IMR-90 (cell line): ENCODE results near the gene YJEFN3. TPM values are rescaled to one million over a fixed set of nuclear protein-coding genes. Genes with fewer than 3 reads are reported as not detected.

Experiments
- ATAC-seq: fragments of 200-7000 bp; cut with Tn5 transposase; 2 replicates; pipeline ENCODE4 v1.9.1; 2020; ENCODE audit warnings: low read depth, mild to moderate bottlenecking, moderate library complexity
- BruUV-seq: library from RNA; stranded (reverse); fragments of 400-500 nt; replicated peaks from 2 replicates; lab custom pipeline; 2021; lab: Mats Ljungman, UMichigan
- CTCF ChIA-PET: fragments of 300-600 bp; formaldehyde crosslinking; extraction: SDS; loops from one replicate; lab custom pipeline; 2021; ENCODE audit warnings: antibody characterized with exemption; lab: Yijun Ruan, JAX
- POLR2A ChIA-PET: fragments of 300-600 bp; sonication (Branson Sonifier 250); formaldehyde crosslinking; loops from one replicate; lab custom pipeline; 2022; ENCODE audit warnings: antibody characterized with exemption; ENCODE audit not compliant: unreplicated experiment; lab: Charles Lee
- DNase-seq: peaks from one replicate; pipeline ENCODE4 v3.0.0; 2013
- H2AFZ ChIP-seq: replicated peaks from 2 replicates; pipeline ENCODE3; 2013; ENCODE audit warnings: low read length, mild to moderate bottlenecking; ENCODE audit not compliant: poor library complexity
- H2AK5ac ChIP-seq: 2 replicates; pipeline ENCODE4 v1.6.1; 2013; ENCODE audit warnings: low read depth, low read length, inconsistent platforms
- H2AK9ac ChIP-seq: replicated peaks from 2 replicates; pipeline ENCODE3; 2013; ENCODE audit warnings: mild to moderate bottlenecking, low read depth, low read length, moderate library complexity; ENCODE audit not compliant: poor library complexity
- H2BK120ac ChIP-seq: 2 replicates; pipeline ENCODE4 v1.6.1; 2013; ENCODE audit warnings: low read depth, low read length, inconsistent platforms
- H2BK15ac ChIP-seq: 3 replicates; pipeline ENCODE4 v1.6.1; 2013; ENCODE audit warnings: low read depth, low read length, inconsistent platforms
- H2BK20ac ChIP-seq: 2 replicates; pipeline ENCODE4 v1.6.1; 2013; ENCODE audit warnings: low read depth, mild to moderate bottlenecking, inconsistent platforms, low read length, moderate library complexity
- H2BK5ac ChIP-seq: 2 replicates; pipeline ENCODE4 v1.6.1; 2013; ENCODE audit warnings: mild to moderate bottlenecking, low read depth, low read length, inconsistent platforms; ENCODE audit not compliant: poor library complexity, severe bottlenecking
- H3K14ac ChIP-seq: replicated peaks from 2 replicates; pipeline ENCODE4 v1.6.1; 2013; ENCODE audit warnings: low read depth, low read length, inconsistent platforms
- H3K18ac ChIP-seq: 2 replicates; pipeline ENCODE4 v1.6.1; 2013; ENCODE audit warnings: low read depth, low read length, control low read depth
- H3K23ac ChIP-seq: 2 replicates; pipeline ENCODE4 v1.6.1; 2013; ENCODE audit warnings: low read depth, low read length, inconsistent platforms
- H3K27ac ChIP-seq: 2 replicates; pipeline ENCODE4 v1.5.1; 2013; ENCODE audit warnings: mild to moderate bottlenecking, control low read depth, low read length; ENCODE audit not compliant: insufficient read depth
- H3K27me3 ChIP-seq: 2 replicates; pipeline ENCODE4 v1.6.1; 2013; ENCODE audit warnings: low read length; ENCODE audit not compliant: control insufficient read depth, insufficient read depth
- H3K36me3 ChIP-seq: 2 replicates; pipeline ENCODE4 v1.6.1; 2013; ENCODE audit warnings: low read length, mixed read lengths; ENCODE audit not compliant: control insufficient read depth, insufficient read depth
- H3K4ac ChIP-seq: 2 replicates; pipeline ENCODE4 v1.6.1; 2013; ENCODE audit warnings: low read depth, low read length, inconsistent platforms
- H3K4me1 ChIP-seq: 2 replicates; pipeline ENCODE4 v1.6.1; 2013; ENCODE audit warnings: low read length, mixed read lengths; ENCODE audit not compliant: control insufficient read depth, insufficient read depth
- H3K4me2 ChIP-seq: 2 replicates; pipeline ENCODE4 v1.6.1; 2013; ENCODE audit warnings: low read depth, mild to moderate bottlenecking, control low read depth, low read length, moderate library complexity
- H3K4me3 ChIP-seq: 2 replicates; pipeline ENCODE4 v1.5.1; 2013; ENCODE audit warnings: low read depth, mild to moderate bottlenecking, control low read depth, low read length, moderate library complexity; ENCODE audit not compliant: insufficient read depth
- H3K56ac ChIP-seq: 2 replicates; pipeline ENCODE4 v1.6.1; 2013; ENCODE audit warnings: low read length, inconsistent platforms; ENCODE audit not compliant: insufficient read depth; ENCODE audit errors: extremely low read depth
- H3K79me1 ChIP-seq, 2 experiments: 2 replicates each; pipeline ENCODE4 v1.6.1; 2013; ENCODE audit warnings: low read length in 2 of 2, inconsistent platforms in 1 of 2, low read depth in 1 of 2
- H3K9ac ChIP-seq: 2 replicates; pipeline ENCODE4 v1.6.1; 2013; ENCODE audit warnings: low read depth, low read length, control low read depth
- H3K9me1 ChIP-seq: 2 replicates; pipeline ENCODE4 v1.6.1; 2013; ENCODE audit warnings: low read length, inconsistent platforms; ENCODE audit not compliant: insufficient read depth
- H3K9me3 ChIP-seq: 2 replicates; pipeline ENCODE4 v1.6.1; 2013; ENCODE audit warnings: low read length; ENCODE audit not compliant: control insufficient read depth, insufficient read depth
- H4K20me1 ChIP-seq: 2 replicates; pipeline ENCODE4 v1.6.1; 2013; ENCODE audit warnings: low read length, inconsistent platforms; ENCODE audit not compliant: insufficient read depth
- H4K5ac ChIP-seq: 2 replicates; pipeline ENCODE4 v1.6.1; 2013; ENCODE audit warnings: mild to moderate bottlenecking, low read depth, low read length, control low read depth
- H4K8ac ChIP-seq, 2 experiments: 2 replicates each; pipeline ENCODE4 v1.6.1; 2013; ENCODE audit warnings: low read depth in 2 of 2, low read length in 2 of 2, control low read depth in 1 of 2, inconsistent platforms in 1 of 2
- H4K91ac ChIP-seq: 2 replicates; pipeline ENCODE4 v1.6.1; 2013; ENCODE audit warnings: low read depth, low read length, inconsistent platforms; ENCODE audit not compliant: insufficient read depth
- BHLHE40 ChIP-seq: fragments of 150-350 bp; IDR thresholded peaks from 2 replicates; pipeline ENCODE4 v1.6.1; 2016; ENCODE audit warnings: mild to moderate bottlenecking, low read depth, low read length
- CHD1 ChIP-seq: IDR thresholded peaks from 2 replicates; pipeline ENCODE4 v1.6.1; 2012; ENCODE audit warnings: low read depth, low read length, improper control_type of control experiment
- RAD21 ChIP-seq: IDR thresholded peaks from 2 replicates; pipeline ENCODE4 v1.6.1; 2012; ENCODE audit warnings: low read length, improper control_type of control experiment
- RFX5 ChIP-seq: IDR thresholded peaks from 2 replicates; pipeline ENCODE4 v1.8.0; 2012; ENCODE audit warnings: low read depth, mild to moderate bottlenecking, low read length, moderate library complexity
- WGBS, 2 experiments: methylation state at CpG; one replicate each; pipeline versions ENCODE4 v1.1.5 to v1.1.7; 2013; ENCODE audit warnings: missing lambda C conversion rate in 2 of 2; ENCODE audit not compliant: insufficient read length in 1 of 2; ENCODE audit errors: extremely low coverage in 2 of 2; 5-methylcytosine and 5-hydroxymethylcytosine counted together
- dilution Hi-C: fragments of 300-500 bp; cut with HindIII; formaldehyde crosslinking; loops from one replicate; pipeline ENCODE4 v1.14.3; 2018; ENCODE audit warnings: low sequenced_read_pairs; ENCODE audit not compliant: unreplicated experiment
- in situ Hi-C: fragments of 300-500 bp; cut with MboI; formaldehyde crosslinking; loops from 3 replicates; pipeline ENCODE4 v1.14.3; 2019; ENCODE audit warnings: low sequenced_read_pairs, inconsistent platforms, mixed read lengths
- intact Hi-C: fragments of 100-400 bp; cut with micrococcal nuclease; formaldehyde crosslinking; loops from 2 replicates; pipeline ENCODE4 v1.10.0; 2022
- polyA plus RNA-seq, 3 experiments: library from polyadenylated mRNA; depleted of rRNA; stranded (reverse); fragments of >200 nt; gene quantifications; 2 replicates each; pipeline ENCODE4 v1.2.3, GENCODE V29; 2012; ENCODE audit warnings: low replicate concordance in 1 of 3
- total RNA-seq: library from RNA; depleted of rRNA; stranded (reverse); fragments of >200 nt; gene quantifications from 2 replicates; pipeline ENCODE4 v1.2.3, GENCODE V29; 2012

YJEFN3 gene
- total and polyA plus RNA-seq, 2 of the 4 experiments (the other 2 are of a cell fraction) = 0.72 to 4.0 TPM

- H3K23ac ChIP-seq = no peak overlapping the region
- H3K36me3 ChIP-seq = no peaks in the 10 kb centered on the region
- no peak overlapping the region for H4K5ac ChIP-seq
- CTCF ChIA-PET = no interaction called here
- H3K9me1 ChIP-seq = no peaks in the 10 kb centered on the region
- H3K27ac ChIP-seq = no peak overlapping the region
- H4K8ac ChIP-seq = no peak overlapping the region
- in situ Hi-C loops = loop anchor here (5.0 to 25.0 kb wide), 2 partner anchors 107 to 427 kb away; partner anchors contain the start of gene GMIP
- no peaks in the 10 kb centered on the region; a peak in 1 of 4 replicates for H3K79me1 ChIP-seq
- H3K4me2 ChIP-seq = no peak overlapping the region
- no peak overlapping the region for H3K4ac ChIP-seq
- no peaks in the 10 kb centered on the region; the same call in 1 of the 2 replicates for H3K9me3 ChIP-seq
- no peak overlapping the region for H2BK5ac ChIP-seq
- no peak overlapping the region for H2AK5ac ChIP-seq
- POLR2A ChIA-PET = no interaction called here
- H2BK120ac ChIP-seq = no peak overlapping the region
- no peak overlapping the region for H3K56ac ChIP-seq
- dilution Hi-C loops = no loop called here
- H3K9ac ChIP-seq = no peak overlapping the region
- peaks cover 21% of the 10 kb centered on the region for H3K27me3 ChIP-seq
- DNase-seq = no peak
- TF ChIP-seq BHLHE40 = no peak
- TF ChIP-seq CHD1 = no peak
- TF ChIP-seq RAD21 = no peak
- TF ChIP-seq RFX5 = no peak
- 93% methylated on average over 14 of the region's 34 CpGs; no CpG with 5 or more reads in 1 of the 2 experiments for WGBS, 2 experiments
- H4K20me1 ChIP-seq = peaks cover 11% of the 10 kb centered on the region; the same call in 1 of the 2 replicates
- no TSS peak for BruUV-seq
- no peak overlapping the region for H4K91ac ChIP-seq
- H2BK20ac ChIP-seq = no peak overlapping the region
- no peak overlapping the region for H3K14ac ChIP-seq
- no peak overlapping the region for H3K18ac ChIP-seq
- H2BK15ac ChIP-seq = no peak overlapping the region
- H3K4me1 ChIP-seq = peaks cover 4% of the 10 kb centered on the region
- intact Hi-C loops = no loop called here
- no peak for ATAC-seq
- H2AFZ ChIP-seq = no peak overlapping the region
- H2AK9ac ChIP-seq = peak overlapping the region; percentile 66
- H3K4me3 ChIP-seq = no peak overlapping the region
Observed at GRCh38 chr19:19535311-19536191, 6.8 kb downstream of the YJEFN3 start.
